GM18511 (cell line): ENCODE data around the gene PRKD3.
"Not testable (repeated sequence)": the region's sequence is repeated elsewhere in the genome, so short reads cannot be mapped to it uniquely, and the experiment has no call there.

Experiments
- ATAC-seq: cut with Tn5 transposase; IDR thresholded peaks from one replicate; pipeline ENCODE4 v1.9.1; 2021; ENCODE audit warnings: mild to moderate bottlenecking, moderate library complexity; ENCODE audit not compliant: unreplicated experiment

Gene PRKD3

DNA sequence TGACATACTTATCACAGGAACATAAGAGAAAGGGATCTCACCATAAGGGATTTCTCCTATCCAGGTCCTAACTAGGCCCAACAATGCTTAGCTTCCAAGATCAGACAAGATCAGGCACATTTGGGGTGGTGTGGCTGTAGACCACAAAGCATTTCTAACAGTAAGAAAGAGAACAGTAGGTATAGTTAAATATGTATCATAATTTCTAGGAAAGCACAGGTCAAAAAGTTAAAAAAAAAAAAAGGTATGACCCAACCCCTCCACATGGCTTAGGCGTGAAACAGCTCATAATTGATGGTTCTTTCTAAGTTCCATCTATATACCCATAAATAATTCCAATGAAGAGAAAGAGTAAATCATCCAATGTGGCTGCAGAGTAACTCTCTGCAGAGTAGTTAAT, 6.9 kb downstream of the PRKD3 start:
- ATAC-seq = no peak

DNA sequence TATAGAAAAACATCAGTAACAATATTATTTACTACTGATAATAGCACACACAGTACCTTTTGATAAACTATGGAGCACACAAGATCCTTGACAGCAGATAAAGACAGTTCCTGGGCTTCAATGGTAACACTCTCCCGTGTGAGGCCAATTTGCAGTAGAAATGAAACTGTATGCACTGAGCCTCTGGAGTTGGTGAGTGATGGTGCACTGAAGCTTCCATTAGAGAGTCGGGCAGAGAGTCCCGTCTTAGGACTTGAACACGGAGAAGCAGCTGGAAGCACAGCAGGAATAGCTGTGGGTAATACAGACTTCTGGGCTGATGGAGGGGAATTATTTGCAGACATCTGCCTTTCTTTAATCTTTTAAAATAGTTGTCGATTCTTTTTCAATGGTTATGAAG, 8.5 kb downstream of the PRKD3 start:
- no peak for ATAC-seq

DNA sequence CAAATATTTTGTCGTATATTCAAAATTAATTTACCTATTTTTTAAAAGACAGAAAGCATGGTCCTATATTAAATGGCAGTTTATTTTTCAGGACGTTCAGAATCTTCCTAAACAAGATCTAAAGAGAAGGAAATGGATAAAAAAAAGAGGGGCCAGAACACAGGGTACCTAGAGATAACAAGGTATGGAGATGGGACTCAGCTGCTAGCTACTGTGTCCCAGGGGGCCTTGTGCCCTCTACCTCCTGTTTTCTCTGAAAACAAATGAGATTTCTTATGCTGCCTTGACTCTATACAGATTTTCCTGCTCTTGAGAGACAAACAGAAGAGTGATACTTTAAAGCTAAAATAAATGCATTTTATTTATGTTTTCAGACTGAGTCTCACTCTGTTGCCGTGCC, 9.3 kb downstream of the PRKD3 start:
- no peak for ATAC-seq

DNA sequence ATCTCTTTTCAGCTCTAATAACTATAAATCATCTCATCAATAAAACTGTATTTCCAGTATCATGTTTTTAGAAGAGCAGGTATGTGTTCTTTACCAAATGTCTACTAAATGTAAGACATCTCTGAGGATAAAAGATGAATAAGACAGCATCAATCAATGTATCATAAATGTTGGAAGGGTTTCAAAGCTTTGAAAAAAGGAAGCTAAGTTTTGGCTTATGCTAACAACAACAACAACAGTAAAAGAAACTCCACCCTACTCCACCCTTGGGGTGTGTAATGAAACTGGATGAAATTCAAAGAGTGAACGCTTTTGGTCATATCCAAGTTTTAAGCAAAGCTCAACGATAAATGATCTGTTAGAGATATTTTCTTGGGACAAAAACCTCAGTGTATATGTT, 17.1 kb downstream of the PRKD3 start:
- no peak for ATAC-seq

DNA sequence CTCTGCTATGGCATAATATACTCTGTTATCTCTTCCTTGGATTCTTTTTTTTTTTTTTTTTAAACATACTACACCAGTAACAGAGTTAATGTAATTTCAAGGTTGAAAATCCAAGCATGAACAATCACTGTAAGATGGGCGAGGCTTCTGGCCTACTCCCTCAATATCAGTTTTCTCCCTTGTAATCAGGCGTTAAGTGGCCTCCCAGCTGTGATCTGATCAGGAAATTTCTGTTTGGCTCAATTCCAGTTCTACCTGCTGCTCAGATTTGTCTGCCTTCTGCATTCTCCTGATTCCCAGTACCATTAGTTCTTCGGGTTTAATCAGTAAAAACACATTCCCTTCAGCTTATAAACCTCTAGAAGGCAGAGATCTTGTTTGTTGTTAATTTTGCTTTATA, 18.6 kb downstream of the PRKD3 start:
- ATAC-seq = no peak

DNA sequence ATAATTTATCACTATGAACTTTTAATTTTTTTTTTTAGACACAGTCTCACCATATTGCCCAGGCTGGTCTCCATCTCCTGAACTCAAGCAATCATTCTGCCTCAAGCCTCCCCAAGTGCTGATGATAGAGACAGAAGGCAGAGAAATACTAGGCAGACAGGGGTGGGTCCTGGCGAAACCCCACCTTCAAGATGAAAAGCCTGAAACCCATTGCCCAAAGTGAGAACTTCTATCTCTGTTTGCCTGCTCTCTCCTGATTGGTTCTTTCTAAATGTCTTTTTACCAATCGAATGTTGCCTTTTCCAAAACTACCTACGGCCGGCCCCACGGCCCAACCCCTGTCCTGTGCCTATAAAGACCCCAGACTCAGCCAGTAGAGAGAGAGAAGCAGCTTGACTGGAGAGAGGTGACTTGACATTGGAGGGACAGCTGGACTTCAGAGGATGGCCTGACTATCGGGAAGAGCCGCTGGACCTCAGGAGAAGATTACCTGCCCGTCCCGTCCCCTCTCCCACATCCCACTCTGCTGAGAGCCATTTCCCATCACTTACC, 21.9 kb downstream of the PRKD3 start:
- ATAC-seq = no peak

DNA sequence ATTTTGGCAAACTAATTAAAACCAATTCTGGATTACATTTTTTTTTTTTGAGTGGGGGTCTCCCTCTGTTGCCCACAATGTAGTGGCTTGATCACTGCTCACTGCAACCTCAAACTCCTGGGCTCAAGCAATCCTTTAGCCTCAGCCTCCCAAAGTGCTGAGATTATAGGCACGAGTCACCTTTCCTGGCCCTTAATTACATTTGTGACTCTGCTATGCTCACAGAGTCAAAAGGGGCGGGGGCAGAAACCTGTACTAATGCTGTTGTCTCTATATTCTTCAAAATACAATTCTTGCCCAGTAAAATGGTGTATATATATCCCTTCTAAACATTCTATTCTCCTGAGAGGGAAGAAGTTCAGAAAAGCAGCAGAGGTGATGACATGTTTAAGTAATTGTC, 23.2 kb downstream of the PRKD3 start:
- no peak for ATAC-seq

DNA sequence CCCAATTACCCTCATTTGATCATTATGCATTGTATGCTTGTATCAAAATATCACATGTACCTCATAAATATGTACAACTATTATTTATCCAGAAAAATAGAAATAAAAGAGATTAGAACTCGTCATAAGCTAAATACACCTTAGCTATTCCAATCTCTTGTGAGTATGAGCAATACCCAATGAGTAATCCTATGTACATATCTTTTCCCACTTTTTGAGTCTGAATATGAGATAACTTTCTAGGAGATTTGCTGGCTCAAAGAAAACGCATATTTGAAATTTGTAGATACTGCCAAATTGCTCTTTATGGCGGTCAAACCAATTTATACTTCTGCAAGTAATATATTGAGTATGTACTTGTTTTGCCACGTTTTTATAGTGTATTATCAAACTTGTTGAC, 24.1 kb downstream of the PRKD3 start:
- ATAC-seq = no peak

DNA sequence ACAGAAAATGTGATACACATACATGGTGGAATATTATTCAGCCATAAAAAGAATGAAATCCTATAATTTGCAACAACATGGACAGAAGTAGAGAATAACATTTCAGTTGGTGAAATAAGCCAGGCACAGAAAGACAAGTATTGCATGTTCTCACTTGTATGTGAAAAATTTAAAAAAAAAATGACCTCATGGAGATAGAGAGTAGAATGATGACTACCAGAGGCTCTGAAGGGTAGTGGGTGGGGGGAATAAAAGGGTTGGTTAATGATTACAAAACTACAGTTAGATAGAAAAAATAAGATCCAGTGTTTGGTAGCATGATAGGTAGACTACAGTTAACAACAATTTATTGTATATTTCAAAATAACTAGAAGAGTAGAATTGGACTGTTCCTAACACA, 24.5 kb downstream of the PRKD3 start:
- no peak for ATAC-seq

DNA sequence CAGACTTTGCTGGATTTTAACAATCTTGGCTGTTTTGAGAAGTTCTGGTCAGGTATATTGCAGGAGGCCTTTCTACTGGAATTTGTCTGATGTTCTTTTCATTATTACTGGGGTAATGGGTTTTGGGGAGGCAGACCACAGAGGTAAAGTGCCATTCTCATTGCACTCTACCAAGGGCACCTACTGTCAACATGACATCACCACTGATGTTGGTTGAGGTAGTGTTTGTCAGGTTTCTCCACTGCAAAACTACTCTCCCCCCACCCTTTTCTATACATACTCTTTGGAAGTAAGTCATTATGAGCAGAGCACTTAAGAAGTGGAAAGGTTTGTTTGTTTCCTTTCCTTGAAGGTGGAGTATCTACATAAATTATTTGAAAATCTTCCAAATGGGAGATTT, 27.0 kb downstream of the PRKD3 start:
- no peak for ATAC-seq

DNA sequence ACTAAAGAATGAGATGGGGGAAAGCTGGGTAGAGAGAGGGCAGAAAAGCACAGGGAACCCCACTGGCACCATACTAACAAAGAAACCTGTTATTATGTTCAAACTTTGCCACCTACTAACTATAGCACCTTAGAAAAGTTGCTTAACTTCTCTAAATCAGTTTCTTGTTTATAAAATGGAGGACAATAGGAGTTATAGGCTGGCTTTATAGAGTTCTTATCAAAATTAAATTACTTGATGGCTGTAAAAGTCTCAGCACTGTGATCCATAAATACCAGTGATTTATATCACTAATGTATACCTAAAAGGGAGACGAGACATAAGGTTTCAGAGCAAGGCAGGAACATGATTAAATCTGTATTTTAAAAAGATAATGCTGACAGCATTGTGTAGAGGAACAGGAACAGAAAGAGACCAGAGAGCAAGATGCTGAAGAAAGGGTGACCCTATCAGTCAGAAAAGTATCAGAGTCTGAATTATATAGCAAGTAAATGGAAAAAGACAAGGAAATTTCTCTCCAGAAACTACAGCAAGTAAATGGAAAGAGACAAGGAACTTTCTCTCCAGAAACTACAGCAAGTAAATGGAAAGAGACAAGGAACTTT, 29.1 kb downstream of the PRKD3 start:
- no peak for ATAC-seq

DNA sequence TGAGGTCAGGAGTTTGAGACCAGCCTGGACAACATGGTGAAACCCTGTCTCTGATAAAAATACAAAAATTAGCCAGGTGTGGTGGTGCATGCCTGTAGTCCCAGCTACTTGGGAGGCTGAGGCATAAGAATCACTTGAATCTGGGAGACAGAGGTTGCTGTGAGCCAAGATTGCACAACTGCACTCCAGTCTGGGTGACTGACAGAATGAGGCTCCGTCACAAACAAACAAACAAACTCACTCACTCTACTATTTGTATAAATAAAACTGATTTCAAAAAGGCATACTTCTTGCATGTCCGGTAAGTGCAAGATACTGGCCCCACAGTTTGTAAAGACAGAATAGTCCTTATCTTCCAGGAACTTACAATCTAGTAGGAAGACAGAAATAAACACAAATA, 29.8 kb downstream of the PRKD3 start:
- not testable (repeated sequence) for ATAC-seq

DNA sequence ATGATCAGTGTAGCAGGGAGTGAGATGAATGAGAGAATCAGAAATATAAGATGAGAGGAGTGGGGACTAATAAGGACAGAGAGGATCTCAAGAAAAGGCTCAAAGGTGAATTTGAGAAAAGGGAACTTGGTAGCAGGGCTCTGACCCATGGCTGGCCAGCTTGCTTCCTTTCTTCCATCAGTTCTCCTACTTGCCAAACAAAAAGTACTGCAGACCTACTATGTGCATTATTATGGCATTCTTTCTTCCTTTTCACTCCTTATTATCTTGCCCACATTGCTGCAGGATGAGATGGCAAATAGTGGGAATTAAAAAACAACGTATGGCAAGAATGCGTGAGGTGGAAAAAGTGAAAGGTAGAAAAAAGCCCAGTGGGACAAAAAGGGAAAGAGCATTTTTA, 33.0 kb downstream of the PRKD3 start:
- ATAC-seq = no peak

DNA sequence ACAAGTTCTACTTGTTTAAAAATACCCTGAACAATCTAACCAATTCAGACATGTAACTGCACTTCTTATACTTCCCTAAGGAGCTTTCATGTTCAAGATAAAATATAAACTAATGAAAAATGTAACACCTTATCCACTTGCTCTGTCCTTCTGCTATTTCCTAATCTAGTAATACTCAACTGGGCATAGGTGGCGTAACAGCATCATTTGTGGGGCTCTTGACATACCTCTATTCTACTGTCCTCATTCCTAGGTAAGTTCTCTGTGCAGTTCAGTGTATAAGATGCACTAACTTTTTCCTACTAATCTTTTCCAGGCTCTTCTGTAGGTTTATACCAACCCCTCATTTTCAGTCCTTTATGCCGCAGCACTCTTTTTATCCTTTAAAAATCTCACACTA, 36.7 kb downstream of the PRKD3 start:
- ATAC-seq = no peak

DNA sequence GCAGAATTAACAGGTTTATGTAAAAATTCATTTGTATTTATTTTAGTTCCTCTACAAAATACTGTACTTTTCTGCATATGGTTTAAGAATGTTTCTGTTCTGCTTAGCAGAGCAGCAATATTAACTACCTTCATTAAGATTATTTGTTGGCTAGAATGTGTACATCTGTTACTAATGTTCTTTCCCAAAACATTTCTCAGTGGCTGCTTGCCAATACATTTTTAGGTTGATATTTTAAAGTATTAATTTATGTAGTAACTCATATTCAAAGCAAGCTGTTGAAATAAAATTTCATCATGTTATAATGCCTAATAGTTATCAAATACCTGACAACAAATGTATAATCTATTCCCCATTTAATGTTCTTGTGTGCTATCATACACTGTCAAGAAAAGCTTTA, 40.3 kb downstream of the PRKD3 start:
- no peak for ATAC-seq

DNA sequence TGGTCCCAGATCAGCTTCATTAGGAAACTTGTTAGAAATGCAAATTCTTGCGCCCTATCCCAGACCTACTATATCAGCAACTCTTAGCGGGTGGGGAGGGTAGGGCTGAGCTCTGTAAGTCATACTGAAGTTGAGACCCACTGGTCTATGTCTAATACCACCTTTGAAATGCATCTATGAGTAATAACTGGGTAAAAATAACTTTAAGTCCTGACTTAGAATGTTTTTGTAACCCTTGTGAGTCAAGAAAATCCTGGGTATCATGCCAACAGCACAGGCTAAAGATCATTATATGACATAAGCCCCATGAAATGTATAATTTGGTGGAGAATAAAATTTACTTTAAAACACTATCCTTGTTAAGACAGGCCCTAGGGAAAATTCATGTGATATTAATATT, 41.4 kb downstream of the PRKD3 start:
- no peak for ATAC-seq

DNA sequence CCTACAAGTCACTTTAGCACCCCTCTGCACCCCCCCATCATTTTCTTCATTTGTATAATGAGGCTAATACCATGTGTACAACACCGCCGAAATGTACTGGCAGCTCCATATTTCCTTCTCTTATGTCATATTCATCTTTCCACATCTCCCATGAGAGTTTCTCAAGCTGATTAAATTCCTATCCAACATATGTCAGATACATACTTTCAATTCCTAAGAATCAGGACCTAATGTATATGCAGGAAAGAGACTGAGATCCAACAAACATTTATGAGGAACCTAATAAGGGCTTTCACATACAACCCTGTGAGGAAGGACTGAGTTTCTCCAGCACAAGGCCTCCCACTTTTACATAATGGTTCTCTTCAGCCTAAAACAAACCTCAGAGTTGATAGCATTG, 41.9 kb downstream of the PRKD3 start:
- ATAC-seq = no peak

DNA sequence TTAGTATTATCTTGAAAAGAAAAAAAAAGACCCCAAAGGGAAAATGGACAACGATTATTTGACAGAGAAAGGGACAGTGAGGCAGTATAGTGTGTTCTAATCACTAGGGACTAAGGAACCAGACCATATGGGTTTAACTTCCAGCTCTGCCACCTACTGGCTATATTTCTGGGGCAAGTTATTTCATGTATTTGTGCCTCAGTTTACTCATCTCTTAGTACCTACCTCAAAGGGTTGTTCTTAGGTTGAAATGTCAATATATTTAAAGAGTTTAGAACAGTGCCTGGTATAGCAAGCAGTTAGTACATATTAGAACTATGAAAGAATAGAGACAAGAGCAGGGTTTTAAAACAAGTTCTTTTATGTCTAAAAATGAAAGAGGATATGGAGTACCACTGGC, 42.7 kb downstream of the PRKD3 start:
- no peak for ATAC-seq

DNA sequence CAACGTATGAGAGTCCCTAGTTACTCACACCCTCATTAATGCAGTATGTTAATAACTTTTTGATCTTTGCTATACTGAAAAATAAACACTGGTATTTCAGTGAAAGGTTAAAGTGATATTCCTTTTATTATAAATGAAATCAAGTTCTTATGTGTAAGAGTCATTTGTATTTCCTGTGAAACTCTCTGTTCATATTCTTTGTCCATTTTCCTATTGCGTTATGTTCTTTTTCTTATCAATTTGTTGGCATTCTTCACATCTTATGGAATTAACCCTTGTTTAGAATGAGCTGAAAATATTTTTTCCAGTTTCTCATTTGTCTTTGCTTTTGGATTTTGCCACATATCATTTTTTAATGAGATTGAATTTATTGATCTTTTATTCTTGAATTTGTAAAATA, 48.3 kb downstream of the PRKD3 start:
- ATAC-seq = no peak
